ENCODE results near the gene IZUMO1. TPM values are rescaled to one million over a fixed set of nuclear protein-coding genes. Genes with fewer than 3 reads are reported as not detected.
"Not testable (repeated sequence)": the region's sequence is repeated elsewhere in the genome, so short reads cannot be mapped to it uniquely, and the experiment has no call there.

Gene IZUMO1
- total and polyA plus RNA-seq, 5 donors from 2014 or later = not detected

GRCh38 chr19:48770266-48770665, 23.6 kb upstream of the IZUMO1 start:
- ATAC-seq (ENCODE audit: low read depth in 2 of 2) = no peak
- Mint-ChIP-seq H3K9me3 (no peaks in the 10 kb centered on the region), H3K4me1 (no peaks in the 10 kb centered on the region), H3K27me3 (peaks cover 10% of the 10 kb centered on the region), H3K27ac (no peak overlapping the region), H3K36me3 (no peaks in the 10 kb centered on the region), H3K4me3 (no peak overlapping the region)
- H3K9me3 ChIP-seq (ENCODE audit: control insufficient read depth in 2 of 2, low read length in 2 of 2) = no peaks in the 10 kb centered on the region
- H3K4me1 ChIP-seq (ENCODE audit: control insufficient read depth, insufficient read depth, low read length, poor library complexity, severe bottlenecking) = no peaks in the 10 kb centered on the region
- no peak overlapping the region for H3K4me3 ChIP-seq (ENCODE audit: low read depth, low read length)
- no peak overlapping the region for H3K27ac ChIP-seq (ENCODE audit: insufficient read depth, low read length, poor library complexity, severe bottlenecking)
- peaks cover 2% of the 10 kb centered on the region for H3K27me3 ChIP-seq (ENCODE audit: control insufficient read depth, insufficient read depth, low read length)
- DNase-seq = no peak
- H3K36me3 ChIP-seq (ENCODE audit: control insufficient read depth, insufficient read depth, low read length) = no peaks in the 10 kb centered on the region

- Mint-ChIP-seq H3K4me1 (no peaks in the 10 kb centered on the region), H3K9me3 (no peaks in the 10 kb centered on the region), H3K36me3 (no peaks in the 10 kb centered on the region), H3K27me3 (peaks cover 10% of the 10 kb centered on the region), H3K27ac (no peak overlapping the region), H3K4me3 (no peak overlapping the region)
- Histone ChIP-seq H3K4me3 (ENCODE audit: low read depth, low read length) (no peak overlapping the region), H3K36me3 (ENCODE audit: control insufficient read depth, insufficient read depth, low read length) (no peaks in the 10 kb centered on the region), H3K9me3 (ENCODE audit: control insufficient read depth in 2 of 2, low read length in 2 of 2) (no peaks in the 10 kb centered on the region), H3K4me1 (ENCODE audit: control insufficient read depth, insufficient read depth, low read length, poor library complexity, severe bottlenecking) (no peaks in the 10 kb centered on the region), H3K27me3 (ENCODE audit: control insufficient read depth, insufficient read depth, low read length) (peaks cover 2% of the 10 kb centered on the region), H3K27ac (ENCODE audit: insufficient read depth, low read length, poor library complexity, severe bottlenecking) (no peak overlapping the region)
- ATAC-seq (ENCODE audit: low read depth in 2 of 2) (no peak), DNase-seq (no peak)
Observed at GRCh38 chr19:48768994-48769713, 22.4 kb upstream of the IZUMO1 start.

- H3K4me1 ChIP-seq (ENCODE audit: control insufficient read depth, insufficient read depth, low read length, poor library complexity, severe bottlenecking); H3K27ac Mint-ChIP-seq; ATAC-seq (ENCODE audit: low read depth in 2 of 2); H3K9me3 Mint-ChIP-seq; DNase-seq; H3K27ac ChIP-seq (ENCODE audit: insufficient read depth, low read length, poor library complexity, severe bottlenecking); H3K4me3 Mint-ChIP-seq; H3K4me3 ChIP-seq (ENCODE audit: low read depth, low read length); H3K36me3 ChIP-seq (ENCODE audit: control insufficient read depth, insufficient read depth, low read length); H3K36me3 Mint-ChIP-seq; H3K4me1 Mint-ChIP-seq; H3K9me3 ChIP-seq (ENCODE audit: control insufficient read depth in 2 of 2, low read length in 2 of 2); H3K27me3 ChIP-seq (ENCODE audit: control insufficient read depth, insufficient read depth, low read length): not testable (repeated sequence)
- H3K27me3 Mint-ChIP-seq = peaks cover 12% of the 10 kb centered on the region
Observed at GRCh38 chr19:48768171-48768753, 21.6 kb upstream of the IZUMO1 start.

GRCh38 chr19:48765816-48766215, 19.1 kb upstream of the IZUMO1 start:
- not testable (repeated sequence) for H3K4me3 ChIP-seq (ENCODE audit: low read depth, low read length); H3K4me3 Mint-ChIP-seq; DNase-seq; H3K4me1 Mint-ChIP-seq; H3K36me3 ChIP-seq (ENCODE audit: control insufficient read depth, insufficient read depth, low read length); H3K27me3 ChIP-seq (ENCODE audit: control insufficient read depth, insufficient read depth, low read length); H3K27ac ChIP-seq (ENCODE audit: insufficient read depth, low read length, poor library complexity, severe bottlenecking); H3K9me3 ChIP-seq (ENCODE audit: control insufficient read depth in 2 of 2, low read length in 2 of 2); H3K4me1 ChIP-seq (ENCODE audit: control insufficient read depth, insufficient read depth, low read length, poor library complexity, severe bottlenecking); H3K36me3 Mint-ChIP-seq; H3K27ac Mint-ChIP-seq; H3K9me3 Mint-ChIP-seq; ATAC-seq (ENCODE audit: low read depth in 2 of 2)
- peaks cover 17% of the 10 kb centered on the region for H3K27me3 Mint-ChIP-seq

GRCh38 chr19:48760504-48761205, 13.9 kb upstream of the IZUMO1 start:
- H3K4me1 Mint-ChIP-seq = peaks cover 0 to 4% (median 0%) of the 10 kb centered on the region in 4 donors
- no peaks in the 10 kb centered on the region for H3K9me3 Mint-ChIP-seq
- Histone ChIP-seq H3K4me1 (ENCODE audit: control insufficient read depth, insufficient read depth, low read length, poor library complexity, severe bottlenecking) (no peaks in the 10 kb centered on the region), H3K4me3 (ENCODE audit: low read depth, low read length) (no peak overlapping the region), H3K27me3 (ENCODE audit: control insufficient read depth, insufficient read depth, low read length) (no peaks in the 10 kb centered on the region), H3K9me3 (ENCODE audit: control insufficient read depth in 2 of 2, low read length in 2 of 2) (no peaks in the 10 kb centered on the region), H3K27ac (ENCODE audit: insufficient read depth, low read length, poor library complexity, severe bottlenecking) (no peak overlapping the region), H3K36me3 (ENCODE audit: control insufficient read depth, insufficient read depth, low read length) (no peaks in the 10 kb centered on the region)
- H3K27ac Mint-ChIP-seq = no peak overlapping the region
- DNase-seq (no peak), ATAC-seq (ENCODE audit: low read depth in 2 of 2) (no peak)
- H3K4me3 Mint-ChIP-seq = no peak overlapping the region
- H3K27me3 Mint-ChIP-seq = peaks cover 16% of the 10 kb centered on the region
- H3K36me3 Mint-ChIP-seq = no peaks in the 10 kb centered on the region

- no peaks in the 10 kb centered on the region for H3K36me3 Mint-ChIP-seq
- H3K9me3 Mint-ChIP-seq = peaks cover 0 to 4% (median 0%) of the 10 kb centered on the region in 7 donors
- Histone ChIP-seq H3K27me3 (ENCODE audit: control insufficient read depth, insufficient read depth, low read length) (peaks cover 2% of the 10 kb centered on the region), H3K27ac (ENCODE audit: insufficient read depth, low read length, poor library complexity, severe bottlenecking) (no peak overlapping the region), H3K9me3 (ENCODE audit: control insufficient read depth in 2 of 2, low read length in 2 of 2) (no peaks in the 10 kb centered on the region), H3K36me3 (ENCODE audit: control insufficient read depth, insufficient read depth, low read length) (no peaks in the 10 kb centered on the region), H3K4me3 (ENCODE audit: low read depth, low read length) (no peak overlapping the region), H3K4me1 (ENCODE audit: control insufficient read depth, insufficient read depth, low read length, poor library complexity, severe bottlenecking) (peaks cover 7% of the 10 kb centered on the region)
- no peak for DNase-seq
- H3K27me3 Mint-ChIP-seq = peaks cover 34% of the 10 kb centered on the region
- H3K4me3 Mint-ChIP-seq = no peak overlapping the region
- H3K4me1 Mint-ChIP-seq = peaks cover 0 to 17% (median 10%) of the 10 kb centered on the region in 4 donors
- no peak overlapping the region for H3K27ac Mint-ChIP-seq
- no peak for ATAC-seq (ENCODE audit: low read depth in 2 of 2)
Observed at GRCh38 chr19:48757741-48758144, 11.0 kb upstream of the IZUMO1 start.

- H3K27me3 Mint-ChIP-seq = peaks cover 33% of the 10 kb centered on the region
- H3K4me1 Mint-ChIP-seq = peaks cover 0 to 18% (median 10%) of the 10 kb centered on the region in 4 donors
- H3K27ac Mint-ChIP-seq = no peak overlapping the region
- no peak overlapping the region for H3K27ac ChIP-seq (ENCODE audit: insufficient read depth, low read length, poor library complexity, severe bottlenecking)
- DNase-seq (no peak), ATAC-seq (ENCODE audit: low read depth in 2 of 2) (no peak)
- no peak overlapping the region for H3K4me3 ChIP-seq (ENCODE audit: low read depth, low read length)
- no peaks in the 10 kb centered on the region for H3K9me3 ChIP-seq (ENCODE audit: control insufficient read depth in 2 of 2, low read length in 2 of 2)
- H3K9me3 Mint-ChIP-seq = peaks cover 0 to 4% (median 0%) of the 10 kb centered on the region in 7 donors
- H3K36me3 ChIP-seq (ENCODE audit: control insufficient read depth, insufficient read depth, low read length) = no peaks in the 10 kb centered on the region
- peaks cover 2% of the 10 kb centered on the region for H3K27me3 ChIP-seq (ENCODE audit: control insufficient read depth, insufficient read depth, low read length)
- H3K36me3 Mint-ChIP-seq = no peaks in the 10 kb centered on the region
- H3K4me1 ChIP-seq (ENCODE audit: control insufficient read depth, insufficient read depth, low read length, poor library complexity, severe bottlenecking) = peaks cover 13% of the 10 kb centered on the region
- H3K4me3 Mint-ChIP-seq = no peak overlapping the region
Observed at GRCh38 chr19:48757089-48757675, 10.5 kb upstream of the IZUMO1 start.
